AG09319 (cell line): Measurements from ENCODE around the gene DNAJC30.

ENCODE experiments used
- DNase-seq: peaks from one replicate; pipeline ENCODE4 v3.0.0-alpha.2; 2010; ENCODE audit warnings: low read depth; ENCODE audit errors: extremely low read depth
- CTCF ChIP-seq: IDR thresholded peaks from 2 replicates; pipeline ENCODE4 v1.5.1; 2011; ENCODE audit warnings: low read depth, mild to moderate bottlenecking, inconsistent platforms, low read length, moderate library complexity

The DNAJC30 gene

DNA sequence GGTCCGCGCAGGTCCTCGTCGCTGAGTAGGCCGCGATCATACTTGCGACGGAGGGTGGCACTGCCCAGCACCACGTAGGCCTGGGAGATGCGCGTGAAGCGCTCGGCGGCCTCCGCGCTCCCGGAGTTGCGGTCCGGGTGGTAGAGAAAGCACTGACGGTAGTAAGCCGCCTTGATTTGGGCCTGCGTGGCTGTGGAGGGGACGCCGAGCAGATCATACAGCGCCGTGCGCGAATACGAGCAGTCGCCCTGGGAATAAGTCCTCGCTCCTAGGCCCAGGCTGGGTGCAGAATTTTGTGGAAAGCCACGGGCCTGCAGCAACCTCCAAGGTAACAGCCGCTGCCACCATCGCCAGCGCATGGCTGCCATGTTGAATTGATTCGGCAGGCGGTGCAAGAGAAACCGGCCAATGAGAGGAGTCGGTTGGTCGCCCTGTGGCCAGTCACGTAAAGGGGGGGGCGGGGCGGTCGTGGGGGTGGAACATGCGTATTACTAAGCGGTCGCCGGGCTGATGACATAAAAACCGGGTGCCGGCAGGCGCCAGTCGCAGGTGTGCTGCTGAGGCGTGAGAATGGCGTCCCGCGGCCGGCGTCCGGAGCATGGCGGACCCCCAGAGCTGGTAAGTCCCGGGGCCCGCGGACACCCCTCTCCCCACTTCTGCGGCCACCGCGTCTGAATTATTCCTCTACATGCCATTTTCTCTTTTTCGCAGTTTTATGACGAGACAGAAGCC, at the start of gene DNAJC30, which contains the start of gene BUD23:
DNAJC30 (minus strand) TSS at position 398 of the 732 bp plus-strand sequence; CDS start at position 368, 30 bp downstream.
BUD23 (plus strand) TSS at position 542 of the 732 bp plus-strand sequence; CDS start at position 571, 29 bp downstream.
- TF ChIP-seq CTCF, result no peak
- peak; percentile 88 for DNase-seq

- no peak for DNase-seq
- no peak for TF ChIP-seq CTCF
Measured at GRCh38 chr7:73732397-73732796, 49.1 kb upstream of the DNAJC30 start.

GRCh38 chr7:73730485-73730884, 47.2 kb upstream of the DNAJC30 start:
- DNase-seq, result no peak
- TF ChIP-seq CTCF, result no peak

GRCh38 chr7:73728551-73728950, 45.3 kb upstream of the DNAJC30 start:
- TF ChIP-seq CTCF, result no peak
- no peak for DNase-seq

DNA sequence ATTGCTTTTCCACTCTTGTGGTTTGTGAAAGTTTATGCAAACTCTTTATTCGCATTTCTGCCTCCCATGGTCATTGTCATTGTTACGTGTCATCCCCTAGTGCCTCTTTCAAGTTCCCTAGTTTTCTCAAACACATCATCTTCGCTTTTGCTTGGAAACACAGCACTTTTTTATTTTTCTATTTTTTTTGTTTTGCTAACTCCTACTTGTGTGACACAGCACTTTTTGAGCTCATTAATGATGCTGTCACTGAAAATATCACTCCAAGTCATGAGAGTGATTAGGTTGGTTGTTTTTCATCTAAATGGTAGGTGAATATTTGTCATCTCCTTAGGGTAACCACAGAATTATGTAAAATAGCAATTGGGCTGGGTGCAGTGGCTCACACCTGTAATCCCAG, 44.7 kb upstream of the DNAJC30 start:
- no peak for DNase-seq
- TF ChIP-seq CTCF, result no peak

DNA sequence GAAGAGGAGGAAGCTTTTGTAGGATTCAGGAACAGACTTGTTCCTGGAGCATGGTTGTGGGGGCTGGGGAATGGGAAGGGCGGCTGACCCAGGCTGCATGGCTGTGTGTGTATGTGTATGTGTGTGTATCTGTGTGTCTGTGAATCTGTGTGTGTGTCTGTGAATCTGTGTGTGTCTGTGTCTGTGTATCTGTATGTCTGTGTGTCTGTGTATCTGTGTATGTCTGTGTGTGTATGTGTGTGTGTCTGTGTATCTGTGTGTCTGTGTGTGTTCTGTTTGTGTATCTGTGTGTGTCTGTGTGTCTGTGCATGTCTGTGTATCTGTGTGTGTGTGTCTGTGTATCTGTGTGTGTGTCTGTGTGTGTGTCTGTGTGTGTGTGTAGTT, 42.8 kb upstream of the DNAJC30 start:
- TF ChIP-seq CTCF, result no peak
- DNase-seq, result no peak

DNA sequence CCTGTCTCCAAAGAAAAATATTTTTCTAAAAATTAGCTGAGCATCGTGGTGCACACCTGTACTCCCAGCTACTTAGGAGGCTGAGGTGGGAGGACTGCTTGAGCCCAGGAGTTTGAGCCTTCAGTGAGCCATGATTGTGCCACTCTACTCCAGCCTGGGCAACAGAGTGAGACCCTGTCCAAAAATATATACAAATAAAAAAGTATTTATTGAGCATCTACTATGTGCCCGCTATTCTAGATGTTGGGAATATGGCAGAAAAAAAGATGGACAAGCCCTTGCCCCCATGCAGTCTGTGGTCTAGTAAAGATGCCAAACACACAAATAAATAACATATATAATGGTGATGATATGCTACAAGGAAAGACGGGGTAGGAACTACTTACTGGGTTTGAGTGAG, 40.6 kb upstream of the DNAJC30 start:
- TF ChIP-seq CTCF, result no peak
- no peak for DNase-seq
